Dermis microvascular lymphatic vessel endothelial cell (primary cell): ENCODE measurements around the gene LRRC47. TPM values are rescaled to one million over a fixed set of nuclear protein-coding genes. Genes with fewer than 3 reads are reported as not detected.

Source experiments
- DNase-seq, 2 donors: peaks; one replicate each; pipeline versions ENCODE4 v3.0.0 to v3.0.0-alpha.2; 2010; ENCODE audit warnings: low read depth in 2 of 2
- total RNA-seq: library from RNA; depleted of rRNA; stranded (reverse); fragments of >200 nt; gene quantifications from 2 replicates; pipeline ENCODE4 v1.2.1, GENCODE V29; 2014

The LRRC47 gene
- total RNA-seq, 1 donor from 2014 or later, result 20.2 TPM

GRCh38 chr1:3733883-3734589 lies 62.3 kb downstream of the LRRC47 start:
- DNase-seq, result no peak

- DNase-seq, result no peak
Observed at GRCh38 chr1:3733094-3733882, 63.0 kb downstream of the LRRC47 start.

- DNase-seq, result no peak
Observed at GRCh38 chr1:3732434-3733093, 63.7 kb downstream of the LRRC47 start.

DNA sequence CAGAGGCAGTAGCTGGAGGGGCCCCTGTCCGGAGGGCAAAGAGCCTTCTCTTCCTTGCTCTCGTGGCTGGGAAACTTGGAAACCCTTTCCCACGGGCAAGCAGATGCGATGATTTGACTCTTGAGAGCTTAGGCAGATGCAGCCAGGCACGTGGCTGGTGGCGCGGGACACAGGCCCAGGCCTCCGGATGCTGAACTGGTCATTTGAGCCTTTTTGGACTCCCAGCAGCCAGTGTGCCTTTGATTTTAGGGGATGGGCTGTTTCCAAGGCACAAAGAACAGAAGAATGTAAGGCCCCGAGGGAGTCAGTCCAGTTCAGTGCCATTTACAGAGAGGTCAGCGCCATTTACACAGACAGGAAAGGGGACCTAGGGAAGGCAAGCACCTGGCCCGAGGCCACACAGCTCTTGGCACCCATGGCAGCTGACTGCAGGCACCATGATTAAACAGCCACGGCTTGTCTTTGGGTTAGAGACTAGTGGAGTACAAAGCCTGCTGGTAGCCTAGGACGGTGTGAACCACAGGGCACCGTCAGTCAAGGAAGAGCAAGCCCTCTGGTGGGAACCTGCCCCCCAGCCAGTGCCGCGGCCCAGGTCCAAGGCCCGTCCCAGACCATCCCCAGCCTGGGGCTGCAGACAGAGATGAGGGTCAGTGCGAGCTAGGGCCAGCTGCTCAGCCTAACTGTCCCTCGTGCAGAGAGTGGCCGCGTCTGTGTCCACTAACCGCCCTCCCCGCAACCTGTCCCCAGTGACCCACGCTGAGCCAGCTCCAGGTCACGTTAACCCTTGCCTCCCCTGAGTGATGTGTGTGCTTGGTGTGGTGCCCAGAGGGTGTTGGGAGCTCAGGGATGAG lies 64.5 kb downstream of the LRRC47 start:
- DNase-seq, result no peak

GRCh38 chr1:3730543-3731247 lies 65.6 kb downstream of the LRRC47 start:
- DNase-seq, result no peak

DNA sequence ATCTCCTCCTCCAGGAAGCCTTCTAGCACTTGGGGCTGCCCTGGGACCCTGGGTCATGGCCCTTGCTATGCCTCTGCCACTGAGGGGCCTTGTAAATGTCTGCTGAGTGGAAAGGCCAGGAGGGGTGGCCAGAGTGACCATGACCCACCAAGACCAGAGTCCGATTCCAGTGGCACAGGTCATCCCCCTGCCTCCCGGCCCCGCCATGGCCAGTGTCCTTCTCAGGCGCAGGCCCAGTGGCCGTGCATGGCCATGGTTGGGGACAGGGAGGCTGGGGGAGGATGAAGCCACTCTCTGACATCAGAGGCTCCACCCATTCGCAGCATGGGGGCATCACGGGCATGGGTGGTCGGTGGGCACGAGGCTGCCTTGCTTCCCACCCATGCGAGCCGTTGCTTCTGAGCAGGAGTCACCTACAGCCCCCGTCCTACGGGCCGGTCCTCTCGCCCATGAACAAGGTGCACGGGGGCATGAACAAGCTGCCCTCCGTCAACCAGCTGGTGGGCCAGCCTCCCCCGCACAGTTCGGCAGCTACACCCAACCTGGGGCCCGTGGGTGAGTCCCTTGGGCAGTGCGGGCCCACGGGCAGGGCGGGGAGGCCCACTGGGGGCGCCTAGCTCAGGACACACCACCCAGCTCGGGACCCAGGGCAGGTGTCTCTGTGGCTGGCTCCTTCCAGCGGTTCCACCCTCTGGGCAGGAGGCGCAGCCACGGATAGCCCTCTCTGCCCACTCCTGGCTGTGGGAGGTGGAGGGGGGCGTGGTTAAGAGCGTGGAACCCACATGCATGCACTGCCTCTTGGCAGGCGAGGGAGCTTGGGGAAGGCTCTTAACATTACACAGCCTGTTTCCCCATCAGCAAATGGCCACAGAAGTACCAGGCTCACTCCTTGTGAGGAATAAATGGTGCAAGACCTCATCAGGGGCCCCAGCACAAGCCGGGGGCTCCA lies 66.4 kb downstream of the LRRC47 start:
- DNase-seq, result no peak

Other genes with a start within 250 kb of the LRRC47 start
- gene MEGF6, start 185.0 kb downstream of the LRRC47 start, total RNA-seq, result 69.3 and 239 TPM in 2 replicates
- gene TPRG1L, start 171.5 kb downstream of the LRRC47 start, total RNA-seq, result 20.2 and 40.3 TPM in 2 replicates
- 16.2 and 22.4 TPM in 2 replicates for gene WRAP73, start 146.4 kb downstream of the LRRC47 start, total RNA-seq
- gene TP73, start 144.0 kb downstream of the LRRC47 start, total RNA-seq, result under 0.01 TPM in 1 of 2 replicates, not detected in the other
- gene CCDC27, start 44.0 kb downstream of the LRRC47 start, total RNA-seq, result not detected in 2 replicates
- gene SMIM1, start 23.7 kb downstream of the LRRC47 start, total RNA-seq, result 0.39 and 0.51 TPM in 2 replicates
- gene CEP104, start 60.7 kb upstream of the LRRC47 start, total RNA-seq, result 12.2 and 20.6 TPM in 2 replicates
- gene DFFB, start 61.0 kb upstream of the LRRC47 start, total RNA-seq, result 11.2 and 11.4 TPM in 2 replicates
- gene C1orf174, start 103.8 kb upstream of the LRRC47 start, total RNA-seq, result 21.4 and 30.2 TPM in 2 replicates